ENCODE measurements around the gene ATP6V0A1. TPM values are rescaled to one million over a fixed set of nuclear protein-coding genes. Genes with fewer than 3 reads are reported as not detected.

The ATP6V0A1 gene
- total and polyA plus RNA-seq, 2 donors (not counting 3 experiments of a cell fraction or from before 2014, with no cell fraction given) = 37.3 to 49.2 TPM

GRCh38 chr17:42563143-42563509 lies 104.4 kb downstream of the ATP6V0A1 start:
- POLR2A ChIA-PET = no interaction called here
- Histone ChIP-seq H4K20me1 (replicated peaks; ENCODE audit: control insufficient read depth, extremely low read depth, insufficient read depth, low read length) (no peaks in the 10 kb centered on the region), H3K27ac (ENCODE audit: insufficient read depth, low read depth, low read length) (no peak overlapping the region), H3K9me1 (replicated peaks; ENCODE audit: control insufficient read depth, extremely low read depth, insufficient read depth, low read length) (no peaks in the 10 kb centered on the region), H3K79me2 (ENCODE audit: control insufficient read depth, insufficient read depth, low read length) (peaks cover 28% of the 10 kb centered on the region), H3K36me3 (ENCODE audit: control insufficient read depth in 2 of 2, extremely low read depth in 1 of 2, insufficient read depth in 2 of 2, low read length in 2 of 2) (peaks cover 4 to 21% of the 10 kb centered on the region in 2 experiments), H3K9me3 (replicated peaks; ENCODE audit: control insufficient read depth, insufficient read depth, low read length) (no peaks in the 10 kb centered on the region), H3K4me2 (ENCODE audit: insufficient read depth, low read length) (peak overlapping the region; percentile 75), H3K27me3 (ENCODE audit: control insufficient read depth in 2 of 2, insufficient read depth in 2 of 2, low read length in 2 of 2) (no peaks in the 10 kb centered on the region), H3K4me1 (ENCODE audit: control insufficient read depth, extremely low read depth, insufficient read depth, low read length) (peaks cover 27% of the 10 kb centered on the region), H3K9ac (replicated peaks; ENCODE audit: extremely low read depth, insufficient read depth, low read length) (no peak overlapping the region), H2AFZ (ENCODE audit: low read depth, low read length) (no peak overlapping the region), H3K4me3 (replicated peaks in 1 of 3; ENCODE audit: insufficient read depth in 1 of 3, low read depth in 1 of 3, low read length in 3 of 3) (peak overlapping the region in 1 of 3 experiments; percentile 79)
- intact Hi-C loops (cut with micrococcal nuclease) (no loop called here), dilution Hi-C loops (cut with MboI; ENCODE audit: extremely low pct_ligation_motif_present, low sequenced_read_pairs) (no loop called here)
- BruUV-seq (replicated peaks) = no TSS peak
- CTCF ChIA-PET = interaction anchor here (2.1 kb wide), 1 partner anchor 15 kb away, joined by 9 read pairs; the partner anchor contains the start of gene PSMC3IP
- DNase-seq (ENCODE audit: low read depth, low spot score) (no peak), FAIRE-seq (no peak)
- TF ChIP-seq CTCF (IDR thresholded peaks at IDR 0.05; ENCODE audit: extremely low read depth in 1 of 2, insufficient read depth in 1 of 2, low read depth in 1 of 2, low read length in 2 of 2) (no peak), FOS (IDR thresholded peaks at IDR 0.05; ENCODE audit: borderline replicate concordance, insufficient read depth, low read length) (no peak), POLR2AphosphoS5 (IDR thresholded peaks at IDR 0.05; ENCODE audit: insufficient read depth, low read depth, low read length) (no peak), POLR2A (IDR thresholded peaks at IDR 0.05; ENCODE audit: low read depth, low read length) (no peak), EZH2 (IDR thresholded peaks at IDR 0.05; ENCODE audit: borderline replicate concordance, low read depth, low read length, severe bottlenecking) (no peak), JUN (IDR thresholded peaks at IDR 0.05; ENCODE audit: borderline replicate concordance, insufficient read depth, insufficient read length, low read depth) (no peak), GATA2 (IDR thresholded peaks at IDR 0.05; ENCODE audit: insufficient read depth, insufficient read length, low read depth, low read length) (no peak), MAX (IDR thresholded peaks at IDR 0.05; ENCODE audit: insufficient read depth, insufficient read length) (no peak), MYC (IDR thresholded peaks at IDR 0.05; ENCODE audit: low read depth, low read length) (no peak)

All from endothelial cell of umbilical vein (primary cell).